NCI-H1694 (cell line): ENCODE results near the gene HSPA12B.

Experiments
- DNase-seq: peaks from one replicate; lab custom pipeline; 2025; lab: John Stamatoyannopoulos, UW

HSPA12B gene

GRCh38 chr20:3767110-3767426, 34.6 kb downstream of the HSPA12B start:
- DNase-seq = no peak

GRCh38 chr20:3767427-3768341, 35.2 kb downstream of the HSPA12B start, which contains the start of gene ADISSP:
TSS of gene ADISSP (minus strand) at chr20:3767753. CDS start at chr20:3760100, 7,653 bp downstream.
- DNase-seq = peak; percentile 96

GRCh38 chr20:3768342-3769130, 36.1 kb downstream of the HSPA12B start:
- DNase-seq = peak; percentile 73

- no peak for DNase-seq
These were observed 39.1 kb downstream of the HSPA12B start for GRCh38 chr20:3771552-3772058.

- DNase-seq = no peak
These were observed 43.1 kb downstream of the HSPA12B start for GRCh38 chr20:3775457-3776108.

GRCh38 chr20:3777381-3777715, 44.9 kb downstream of the HSPA12B start:
- no peak for DNase-seq

GRCh38 chr20:3777716-3778629, 45.5 kb downstream of the HSPA12B start:
- peak; percentile 53 for DNase-seq

GRCh38 chr20:3778976-3779375, 46.5 kb downstream of the HSPA12B start:
- no peak for DNase-seq

- DNase-seq = peak; percentile 89
These were observed 48.8 kb downstream of the HSPA12B start, which contains the start of gene SPEF1 for GRCh38 chr20:3781153-3781910. TSS of gene SPEF1 (minus strand) at chr20:3781448. CDS start at chr20:3781287, 161 bp downstream.

- no peak for DNase-seq
These were observed 50.1 kb downstream of the HSPA12B start for GRCh38 chr20:3782597-3782996.

GRCh38 chr20:3783068-3783489, 50.6 kb downstream of the HSPA12B start:
- DNase-seq = no peak

GRCh38 chr20:3783511-3784195, 51.2 kb downstream of the HSPA12B start:
- no peak for DNase-seq

- no peak for DNase-seq
These were observed 51.9 kb downstream of the HSPA12B start for GRCh38 chr20:3784216-3784853.

GRCh38 chr20:3784863-3785239, 52.4 kb downstream of the HSPA12B start:
- DNase-seq = no peak

- no peak for DNase-seq
These were observed 53.0 kb downstream of the HSPA12B start for GRCh38 chr20:3785240-3786125.

GRCh38 chr20:3786126-3786484, 53.6 kb downstream of the HSPA12B start:
- DNase-seq = no peak

- peak; percentile 71 for DNase-seq
These were observed 54.3 kb downstream of the HSPA12B start, which contains the start of gene CENPB for GRCh38 chr20:3786665-3787323. TSS of gene CENPB (minus strand) at chr20:3786740. CDS start at chr20:3786483, 257 bp downstream.
